ENCODE results near the gene BRD1.

BRD1 gene

DNA sequence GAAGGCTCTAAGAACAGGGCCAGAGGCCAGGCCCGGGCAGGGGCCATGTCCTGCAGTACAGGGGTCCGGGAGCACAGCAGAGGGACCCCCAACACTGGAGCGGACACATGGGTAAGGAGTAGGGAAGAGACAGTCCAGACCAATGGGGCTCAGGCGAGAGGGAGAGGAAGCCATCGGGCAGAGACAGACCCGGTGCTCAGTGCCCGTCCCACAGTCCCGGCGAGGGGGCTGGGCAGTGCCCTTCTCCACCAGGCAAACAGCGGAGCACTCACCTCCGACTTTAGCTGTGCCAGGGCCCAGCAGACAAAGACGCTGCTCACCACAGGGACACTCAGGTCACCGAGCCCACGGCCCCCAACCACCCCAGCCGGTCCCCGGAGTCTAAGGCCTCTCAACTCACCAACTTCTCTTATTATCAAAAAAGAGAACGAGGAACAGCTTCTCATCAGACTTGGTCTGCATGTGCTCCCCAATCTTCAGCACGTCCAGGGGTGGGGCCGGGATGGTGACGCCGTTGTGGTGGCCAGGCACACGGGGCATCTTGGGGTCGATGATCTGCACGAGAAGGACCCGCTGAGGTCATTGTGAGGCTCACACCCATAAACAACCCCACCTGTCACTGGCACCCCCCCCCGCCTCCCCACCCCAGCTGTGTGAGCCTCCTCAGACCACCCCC lies 52.3 kb downstream of the BRD1 start:
- TF ChIP-seq, protein P1, sequence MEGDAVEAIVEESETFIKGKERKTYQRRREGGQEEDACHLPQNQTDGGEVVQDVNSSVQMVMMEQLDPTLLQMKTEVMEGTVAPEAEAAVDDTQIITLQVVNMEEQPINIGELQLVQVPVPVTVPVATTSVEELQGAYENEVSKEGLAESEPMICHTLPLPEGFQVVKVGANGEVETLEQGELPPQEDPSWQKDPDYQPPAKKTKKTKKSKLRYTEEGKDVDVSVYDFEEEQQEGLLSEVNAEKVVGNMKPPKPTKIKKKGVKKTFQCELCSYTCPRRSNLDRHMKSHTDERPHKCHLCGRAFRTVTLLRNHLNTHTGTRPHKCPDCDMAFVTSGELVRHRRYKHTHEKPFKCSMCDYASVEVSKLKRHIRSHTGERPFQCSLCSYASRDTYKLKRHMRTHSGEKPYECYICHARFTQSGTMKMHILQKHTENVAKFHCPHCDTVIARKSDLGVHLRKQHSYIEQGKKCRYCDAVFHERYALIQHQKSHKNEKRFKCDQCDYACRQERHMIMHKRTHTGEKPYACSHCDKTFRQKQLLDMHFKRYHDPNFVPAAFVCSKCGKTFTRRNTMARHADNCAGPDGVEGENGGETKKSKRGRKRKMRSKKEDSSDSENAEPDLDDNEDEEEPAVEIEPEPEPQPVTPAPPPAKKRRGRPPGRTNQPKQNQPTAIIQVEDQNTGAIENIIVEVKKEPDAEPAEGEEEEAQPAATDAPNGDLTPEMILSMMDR (IDR thresholded peaks at IDR 0.05), result no peak
- H3K27ac ChIP-seq, result no peak overlapping the region
- H3K4me1 ChIP-seq (ENCODE audit: control insufficient read depth in 1 of 2, insufficient read depth in 1 of 2, low read depth in 1 of 2, low read length in 1 of 2), result no peaks in the 10 kb centered on the region
- H3K4me3 ChIP-seq (ENCODE audit: low read depth in 1 of 2, low read length in 1 of 2), result no peak overlapping the region
- no peaks in the 10 kb centered on the region for H3K9me3 ChIP-seq
- peaks cover 19% of the 10 kb centered on the region for H3K27me3 ChIP-seq
- H3K36me3 ChIP-seq, result peaks cover 84% of the 10 kb centered on the region

DNA sequence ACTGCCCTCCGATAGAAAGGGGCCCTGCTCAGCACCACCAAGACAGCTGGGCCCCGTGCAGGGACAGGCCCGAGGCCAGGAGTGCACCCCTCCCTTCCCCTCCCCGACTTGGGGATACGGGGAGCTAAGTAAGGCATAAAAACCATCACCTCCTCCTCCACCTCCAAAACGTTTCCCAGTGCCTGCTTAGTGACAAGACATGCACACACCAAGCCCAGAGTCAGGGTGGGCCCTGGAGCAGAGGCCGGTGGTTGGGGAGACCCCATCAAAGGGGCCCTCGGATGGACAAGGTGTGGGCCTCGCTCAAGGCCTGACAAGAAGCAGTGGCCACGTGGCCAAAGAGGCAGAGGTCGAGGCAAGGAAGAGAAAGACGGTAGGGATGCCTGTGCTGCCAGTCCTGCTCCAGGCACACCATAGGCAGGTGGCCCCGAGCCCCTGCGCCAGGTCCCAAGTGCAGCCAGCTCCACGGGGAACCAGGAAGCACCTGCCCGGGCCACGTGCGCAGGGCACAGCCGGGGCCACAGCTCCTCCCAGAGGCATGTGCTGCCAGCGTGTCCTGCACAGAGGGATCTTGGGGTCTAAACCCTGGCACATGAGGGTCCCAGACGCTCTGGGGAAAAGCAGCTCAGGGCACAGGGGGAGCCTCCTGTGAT lies 53.0 kb downstream of the BRD1 start:
- TF ChIP-seq, protein P1 (IDR thresholded peaks at IDR 0.05), result no peak

DNA sequence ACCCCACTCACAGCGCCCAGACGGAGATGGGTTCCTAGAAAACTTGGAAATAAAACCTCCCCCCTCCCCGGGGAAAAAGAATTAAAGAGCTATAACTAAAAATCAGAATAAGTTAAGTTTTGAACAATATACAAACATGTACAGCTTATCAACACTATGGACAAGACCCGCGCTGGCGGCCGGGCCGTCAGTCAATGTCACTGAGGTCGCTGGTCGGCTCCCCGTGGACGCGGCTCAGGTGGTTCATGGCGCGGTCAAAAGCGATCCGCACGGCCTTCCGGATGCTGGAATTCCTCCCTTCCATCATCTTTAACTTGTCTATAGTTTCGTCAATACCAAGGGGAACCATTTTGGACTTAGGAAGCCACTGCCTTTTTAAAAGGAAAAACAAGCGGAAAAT lies 53.6 kb downstream of the BRD1 start:
- Histone ChIP-seq H3K36me3 (peaks cover 73% of the 10 kb centered on the region), H3K4me3 (ENCODE audit: low read depth in 1 of 2, low read length in 1 of 2) (no peak overlapping the region), H3K27me3 (peaks cover 20% of the 10 kb centered on the region), H3K27ac (no peak overlapping the region), H3K9me3 (no peaks in the 10 kb centered on the region), H3K4me1 (ENCODE audit: control insufficient read depth in 1 of 2, insufficient read depth in 1 of 2, low read depth in 1 of 2, low read length in 1 of 2) (no peaks in the 10 kb centered on the region)
- TF ChIP-seq, protein P1 (IDR thresholded peaks at IDR 0.05), result no peak

More for the DNA sequence above, 53.0 kb downstream of the BRD1 start:
- no peak overlapping the region for H3K4me3 ChIP-seq (ENCODE audit: low read depth in 1 of 2, low read length in 1 of 2)
- peaks cover 20% of the 10 kb centered on the region for H3K27me3 ChIP-seq
- H3K4me1 ChIP-seq (ENCODE audit: control insufficient read depth in 1 of 2, insufficient read depth in 1 of 2, low read depth in 1 of 2, low read length in 1 of 2), result no peaks in the 10 kb centered on the region
- H3K9me3 ChIP-seq, result no peaks in the 10 kb centered on the region
- H3K27ac ChIP-seq, result no peak overlapping the region
- peaks cover 77% of the 10 kb centered on the region for H3K36me3 ChIP-seq

DNA sequence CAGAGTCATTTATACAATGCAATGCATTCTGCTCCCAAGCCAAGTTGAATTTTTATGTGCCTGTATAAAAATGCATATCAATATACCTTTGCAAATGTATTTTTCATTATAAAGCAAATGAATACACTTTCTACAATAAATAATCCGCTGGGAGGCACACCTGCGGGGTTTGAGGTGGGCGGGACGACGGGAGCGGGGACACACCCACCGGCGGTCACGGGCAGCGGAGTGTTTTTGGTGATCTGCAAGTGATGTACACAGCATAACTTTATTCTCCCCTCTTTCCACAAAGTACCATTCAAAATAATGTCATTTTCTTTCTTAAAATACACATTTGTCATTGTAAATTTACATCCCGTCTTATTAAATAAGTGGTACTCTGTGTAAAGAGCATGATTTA lies 54.1 kb downstream of the BRD1 start:
- Histone ChIP-seq H3K4me3 (ENCODE audit: low read depth in 1 of 2, low read length in 1 of 2) (no peak overlapping the region), H3K36me3 (peaks cover 70% of the 10 kb centered on the region)

DNA sequence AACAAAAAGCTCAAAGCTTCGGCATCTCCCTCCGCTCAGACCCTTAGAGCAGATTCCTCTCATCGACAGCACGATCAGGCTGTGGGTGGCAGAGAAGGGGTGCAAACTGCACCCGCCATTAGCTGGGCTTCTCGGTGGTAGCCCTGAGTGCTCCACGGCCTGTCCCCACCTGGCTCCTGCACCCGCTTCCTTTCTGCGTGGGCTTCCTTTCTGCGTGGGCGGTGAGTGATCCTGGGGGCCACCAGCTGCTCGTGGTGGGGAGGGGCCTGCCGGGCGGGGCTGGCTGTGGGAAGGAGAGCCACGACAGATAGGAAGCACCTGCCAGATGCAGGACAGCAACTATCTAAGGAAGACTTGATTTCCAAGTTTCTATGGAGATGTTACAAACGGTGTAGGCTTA lies 55.0 kb downstream of the BRD1 start:
- H3K4me3 ChIP-seq (ENCODE audit: low read depth in 1 of 2, low read length in 1 of 2), result no peak overlapping the region
- TF ChIP-seq, protein P1 (IDR thresholded peaks at IDR 0.05), result no peak
- H3K4me1 ChIP-seq (ENCODE audit: control insufficient read depth in 1 of 2, insufficient read depth in 1 of 2, low read depth in 1 of 2, low read length in 1 of 2), result no peaks in the 10 kb centered on the region

More for the DNA sequence above, 54.1 kb downstream of the BRD1 start:
- H3K4me1 ChIP-seq (ENCODE audit: control insufficient read depth in 1 of 2, insufficient read depth in 1 of 2, low read depth in 1 of 2, low read length in 1 of 2), result no peaks in the 10 kb centered on the region
- TF ChIP-seq, protein P1 (IDR thresholded peaks at IDR 0.05), result no peak
- H3K27me3 ChIP-seq, result peaks cover 20% of the 10 kb centered on the region
- H3K9me3 ChIP-seq, result no peaks in the 10 kb centered on the region
- no peak overlapping the region for H3K27ac ChIP-seq

More for the DNA sequence above, 55.0 kb downstream of the BRD1 start:
- no peaks in the 10 kb centered on the region for H3K9me3 ChIP-seq
- peaks cover 20% of the 10 kb centered on the region for H3K27me3 ChIP-seq
- peaks cover 67% of the 10 kb centered on the region for H3K36me3 ChIP-seq
- no peak overlapping the region for H3K27ac ChIP-seq
